B cell (primary cell): ENCODE results near the gene STAC3. TPM values are rescaled to one million over a fixed set of nuclear protein-coding genes. Genes with fewer than 3 reads are reported as not detected.

Source experiments
- ATAC-seq: fragments of 200-7000 bp; cut with Tn5 transposase; one replicate; pipeline ENCODE4 v1.10.0; 2021; ENCODE audit warnings: low read depth, mild to moderate bottlenecking, moderate number of reproducible peaks, moderate library complexity
- CTCF ChIA-PET: fragments of 350-600 bp; sonication (Branson Sonifier 250); formaldehyde crosslinking; loops from one replicate; lab custom pipeline; 2021; ENCODE audit warnings: antibody characterized with exemption, inconsistent platforms; lab: Charles Lee
- POLR2A ChIA-PET: fragments of 350-600 bp; sonication (Branson Sonifier 250); formaldehyde crosslinking; loops from one replicate; lab custom pipeline; 2021; ENCODE audit warnings: antibody characterized with exemption; lab: Charles Lee
- DNase-seq: peaks from one replicate; pipeline ENCODE4 v3.0.0; 2013
- H2AFZ ChIP-seq: 2 replicates; pipeline ENCODE4 v1.6.1; 2012; ENCODE audit warnings: mild to moderate bottlenecking, low read depth, low read length; ENCODE audit not compliant: insufficient read depth, poor library complexity, severe bottlenecking
- H3K27ac ChIP-seq, 2 donors: 1 replicate in 1 of 2; 2 replicates in 1 of 2; pipeline ENCODE4 v1.5.1; 2012 to 2013; ENCODE audit warnings: low read length in 2 of 2, mild to moderate bottlenecking in 2 of 2, moderate library complexity in 1 of 2
- H3K27me3 ChIP-seq, 4 experiments: fragments of 200-600 bp in 1 of 4; sonication (generic) in 1 of 4; replicated peaks in 1 of 4; 1 replicate in 2 of 4; 2 replicates in 2 of 4; pipeline versions ENCODE4 v1.6.1 to v1.7.0; 2013 to 2016; ENCODE audit warnings: low read length in 3 of 4, mild to moderate bottlenecking in 2 of 4, mixed read lengths in 1 of 4, moderate library complexity in 1 of 4; ENCODE audit not compliant: insufficient read depth in 4 of 4, control insufficient read depth in 3 of 4; ENCODE audit errors: control extremely low read depth in 1 of 4
- H3K36me3 ChIP-seq, 2 experiments: replicated peaks in 1 of 2; 1 replicate in 1 of 2; 2 replicates in 1 of 2; pipeline versions ENCODE4 v1.6.1 to v1.7.1; 2013; ENCODE audit warnings: low read length in 1 of 2; ENCODE audit not compliant: insufficient read depth in 2 of 2, control insufficient read depth in 1 of 2; ENCODE audit errors: control extremely low read depth in 1 of 2, extremely low read depth in 1 of 2
- H3K4me1 ChIP-seq, 2 donors: fragments of 200-600 bp in 1 of 2; sonication (generic) in 1 of 2; 1 replicate in 1 of 2; 2 replicates in 1 of 2; pipeline versions ENCODE4 v1.5.1 to v1.6.1; 2013 to 2017; ENCODE audit warnings: low read length in 2 of 2; ENCODE audit not compliant: control insufficient read depth in 2 of 2, insufficient read depth in 2 of 2
- H3K4me2 ChIP-seq: replicated peaks from 2 replicates; pipeline ENCODE3; 2012; ENCODE audit warnings: mild to moderate bottlenecking, low read depth, low read length; ENCODE audit not compliant: poor library complexity, severe bottlenecking
- H3K4me3 ChIP-seq, 5 experiments: fragments of 200-600 bp in 1 of 5; sonication (generic) in 1 of 5; 1 replicate in 3 of 5; 2 replicates in 2 of 5; pipeline versions ENCODE4 v1.5.1 to v1.7.0; 2011 to 2016; ENCODE audit warnings: low read length in 4 of 5, mild to moderate bottlenecking in 4 of 5, low read depth in 2 of 5, control low read depth in 1 of 5, moderate library complexity in 1 of 5; ENCODE audit not compliant: insufficient read depth in 1 of 5; ENCODE audit errors: control extremely low read depth in 1 of 5, extremely low read depth in 1 of 5
- H3K79me2 ChIP-seq: fragments of 200-600 bp; sonication (generic); one replicate; pipeline ENCODE4 v1.6.0; 2016; ENCODE audit warnings: low read length; ENCODE audit not compliant: control insufficient read depth, insufficient read depth
- H3K9ac ChIP-seq: fragments of 200-600 bp; sonication (generic); 2 replicates; pipeline ENCODE4 v1.6.1; 2017; ENCODE audit warnings: mild to moderate bottlenecking, low read length, moderate library complexity
- H3K9me3 ChIP-seq, 3 donors: one replicate each; pipeline versions ENCODE4 v1.6.1 to v1.7.1; 2013; ENCODE audit warnings: low read length in 2 of 3; ENCODE audit not compliant: control insufficient read depth in 2 of 3, insufficient read depth in 1 of 3; ENCODE audit errors: control extremely low read depth in 1 of 3
- H4K20me1 ChIP-seq: 2 replicates; pipeline ENCODE4 v1.6.0; 2012; ENCODE audit warnings: mild to moderate bottlenecking, low read length; ENCODE audit not compliant: insufficient read depth, control insufficient read depth, poor library complexity, severe bottlenecking
- H3K27ac Mint-ChIP-seq: one replicate; pipeline ENCODE4 v1.8.0; 2021; ENCODE audit warnings: mixed read lengths
- H3K27me3 Mint-ChIP-seq: one replicate; pipeline ENCODE4 v1.8.0; 2021; ENCODE audit warnings: mixed read lengths
- H3K4me1 Mint-ChIP-seq: one replicate; pipeline ENCODE4 v1.8.0; 2021; ENCODE audit warnings: mixed read lengths
- H3K4me3 Mint-ChIP-seq: one replicate; pipeline ENCODE4 v1.8.0; 2021; ENCODE audit warnings: mixed read lengths
- H3K9me3 Mint-ChIP-seq: one replicate; pipeline ENCODE4 v1.8.0; 2022; ENCODE audit warnings: mixed read lengths; ENCODE audit not compliant: insufficient read depth
- EZH2 ChIP-seq: IDR thresholded peaks from 2 replicates; pipeline ENCODE4 v1.6.1; 2012; ENCODE audit warnings: borderline replicate concordance, low read depth, mild to moderate bottlenecking, moderate library complexity, low read length; ENCODE audit not compliant: insufficient read depth, poor library complexity, severe bottlenecking
- WGBS: methylation state at CpG from one replicate; pipeline ENCODE4 v1.1.5; 2013; ENCODE audit warnings: missing lambda C conversion rate; ENCODE audit not compliant: insufficient coverage; 5-methylcytosine and 5-hydroxymethylcytosine counted together
- intact Hi-C: fragments of 100-400 bp; cut with micrococcal nuclease; formaldehyde crosslinking; loops from one replicate; pipeline ENCODE4 v1.10.0; 2022
- polyA plus RNA-seq: library from polyadenylated mRNA; depleted of rRNA; stranded (reverse); fragments of >200 nt; gene quantifications from 2 replicates; pipeline ENCODE4 v1.2.3, GENCODE V29; 2012
- total RNA-seq, 2 donors: library from RNA; stranded (reverse); fragments of 120-200 nt in 1 of 2; gene quantifications; 1 replicate in 1 of 2; 2 replicates in 1 of 2; pipeline versions ENCODE4 v1.2.3 to v1.2.4, GENCODE V29; 2013 to 2022
- TF ChIP-seq, protein P1 (sequence below): fragments of 200-600 bp; IDR thresholded peaks from one replicate; pipeline ENCODE4 v1.8.0; 2022; ENCODE audit warnings: antibody characterized with exemption, mild to moderate bottlenecking

STAC3 gene
- total and polyA plus RNA-seq, 2 donors (not counting 1 experiment from before 2014, with no cell fraction given) = 4.5 to 6.2 TPM

DNA sequence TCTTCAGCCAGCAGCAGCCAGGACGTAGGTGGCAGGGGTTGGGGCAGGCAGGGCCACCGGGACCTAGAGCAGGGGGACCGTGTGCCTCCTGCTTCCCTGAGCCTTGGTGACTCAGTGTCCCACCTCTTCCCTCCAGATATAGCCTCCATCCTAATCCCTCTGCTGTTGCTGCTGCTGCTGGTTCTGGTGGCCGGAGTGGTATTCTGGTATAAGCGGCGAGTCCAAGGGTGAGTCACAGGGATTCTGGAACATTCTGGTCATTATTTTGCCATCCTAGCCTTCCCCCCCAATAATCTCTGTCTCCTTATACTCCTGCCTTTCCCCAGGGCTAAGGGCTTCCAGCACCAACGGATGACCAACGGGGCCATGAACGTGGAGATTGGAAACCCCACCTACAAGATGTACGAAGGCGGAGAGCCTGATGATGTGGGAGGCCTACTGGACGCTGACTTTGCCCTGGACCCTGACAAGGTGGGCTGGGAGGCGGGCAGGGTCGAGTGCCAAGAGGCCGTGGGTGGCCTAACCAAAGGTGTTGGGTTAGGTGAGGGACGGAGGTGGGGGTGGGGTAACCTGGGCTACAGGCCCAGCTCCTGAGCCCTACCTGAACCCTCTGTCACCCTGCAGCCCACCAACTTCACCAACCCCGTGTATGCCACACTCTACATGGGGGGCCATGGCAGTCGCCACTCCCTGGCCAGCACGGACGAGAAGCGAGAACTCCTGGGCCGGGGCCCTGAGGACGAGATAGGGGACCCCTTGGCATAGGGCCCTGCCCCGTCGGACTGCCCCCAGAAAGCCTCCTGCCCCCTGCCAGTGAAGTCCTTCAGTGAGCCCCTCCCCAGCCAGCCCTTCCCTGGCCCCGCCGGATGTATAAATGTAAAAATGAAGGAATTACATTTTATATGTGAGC, 38.9 kb downstream of the STAC3 start:
- 93% methylated on average over 17 of the region's 27 CpGs for WGBS
- TF ChIP-seq, protein P1, sequence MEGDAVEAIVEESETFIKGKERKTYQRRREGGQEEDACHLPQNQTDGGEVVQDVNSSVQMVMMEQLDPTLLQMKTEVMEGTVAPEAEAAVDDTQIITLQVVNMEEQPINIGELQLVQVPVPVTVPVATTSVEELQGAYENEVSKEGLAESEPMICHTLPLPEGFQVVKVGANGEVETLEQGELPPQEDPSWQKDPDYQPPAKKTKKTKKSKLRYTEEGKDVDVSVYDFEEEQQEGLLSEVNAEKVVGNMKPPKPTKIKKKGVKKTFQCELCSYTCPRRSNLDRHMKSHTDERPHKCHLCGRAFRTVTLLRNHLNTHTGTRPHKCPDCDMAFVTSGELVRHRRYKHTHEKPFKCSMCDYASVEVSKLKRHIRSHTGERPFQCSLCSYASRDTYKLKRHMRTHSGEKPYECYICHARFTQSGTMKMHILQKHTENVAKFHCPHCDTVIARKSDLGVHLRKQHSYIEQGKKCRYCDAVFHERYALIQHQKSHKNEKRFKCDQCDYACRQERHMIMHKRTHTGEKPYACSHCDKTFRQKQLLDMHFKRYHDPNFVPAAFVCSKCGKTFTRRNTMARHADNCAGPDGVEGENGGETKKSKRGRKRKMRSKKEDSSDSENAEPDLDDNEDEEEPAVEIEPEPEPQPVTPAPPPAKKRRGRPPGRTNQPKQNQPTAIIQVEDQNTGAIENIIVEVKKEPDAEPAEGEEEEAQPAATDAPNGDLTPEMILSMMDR = no peak
- TF ChIP-seq EZH2 = no peak
- Histone ChIP-seq H3K79me2 (no peaks in the 10 kb centered on the region), H4K20me1 (no peaks in the 10 kb centered on the region), H3K27ac (no peak overlapping the region), H2AFZ (no peak overlapping the region), H3K9ac (no peak overlapping the region), H3K27me3 (peaks cover 0 to 40% (median 11%) of the 10 kb centered on the region in 4 experiments), H3K4me3 (no peak overlapping the region), H3K4me2 (no peak overlapping the region), H3K36me3 (no peaks in the 10 kb centered on the region), H3K9me3 (peaks cover 0 to 2% (median 0%) of the 10 kb centered on the region in 3 donors), H3K4me1 (peaks cover 31 to 37% of the 10 kb centered on the region in 2 donors)
- CTCF ChIA-PET = interaction anchor here (8.8 kb wide), 1 partner anchor 25 kb away, joined by 838 read pairs; the partner anchor contains the start of genes SHMT2 and STAC3
- H3K27ac Mint-ChIP-seq = no peak overlapping the region
- H3K9me3 Mint-ChIP-seq = no peaks in the 10 kb centered on the region
- no peak overlapping the region for H3K4me3 Mint-ChIP-seq
- peaks cover 32% of the 10 kb centered on the region for H3K4me1 Mint-ChIP-seq
- ATAC-seq (no peak), DNase-seq (peak; percentile 22)
- POLR2A ChIA-PET = interaction anchor here (5.6 kb wide), 1 partner anchor 28 kb away, joined by 110 read pairs; a partner anchor contains a TSS
- intact Hi-C loops = no loop called here
- peaks cover 14% of the 10 kb centered on the region for H3K27me3 Mint-ChIP-seq
